Muscle of leg (tissue), 11 donors: Measurements from ENCODE around the gene GPS1. TPM values are rescaled to one million over a fixed set of nuclear protein-coding genes. Genes with fewer than 3 reads are reported as not detected.
A peak's percentile ranks its signal among the peaks of the same experiment; 100 is the strongest.

Experiments
- DNase-seq: peaks from one replicate; pipeline ENCODE4 v3.0.0; 2013
- H3K27ac ChIP-seq: one replicate; pipeline ENCODE4 v1.5.1; 2013; ENCODE audit warnings: mild to moderate bottlenecking, low read length, control low read depth
- H3K27me3 ChIP-seq: one replicate; pipeline ENCODE4 v1.6.1; 2013; ENCODE audit warnings: low read length; ENCODE audit not compliant: control insufficient read depth, insufficient read depth
- H3K36me3 ChIP-seq: one replicate; pipeline ENCODE4 v1.6.1; 2013; ENCODE audit warnings: low read length; ENCODE audit not compliant: control insufficient read depth, insufficient read depth
- H3K4me1 ChIP-seq: one replicate; pipeline ENCODE4 v1.6.1; 2013; ENCODE audit warnings: low read length; ENCODE audit not compliant: control insufficient read depth, insufficient read depth
- H3K4me3 ChIP-seq: one replicate; pipeline ENCODE4 v1.5.1; 2013; ENCODE audit warnings: low read length, control low read depth
- H3K9me3 ChIP-seq: replicated peaks from 2 replicates; pipeline ENCODE4 v1.6.1; 2013; ENCODE audit warnings: low read depth, low read length; ENCODE audit not compliant: control insufficient read depth
- WGBS: methylation state at CpG from one replicate; pipeline ENCODE4 v1.1.5; 2013; ENCODE audit warnings: missing lambda C conversion rate; ENCODE audit not compliant: insufficient coverage; 5-methylcytosine and 5-hydroxymethylcytosine counted together
- polyA plus RNA-seq, 8 donors: library from polyadenylated mRNA; unstranded; fragments of 120-200 nt; gene quantifications; one replicate each; pipeline versions ENCODE4 v1.2.1 to v1.2.3, GENCODE V29; 2013; ENCODE audit warnings: inconsistent platforms in 1 of 8, low replicate concordance in 1 of 8; ENCODE audit not compliant: insufficient read length in 8 of 8, insufficient read depth in 1 of 8
- total RNA-seq: library from RNA; stranded (reverse); fragments of 120-200 nt; gene quantifications from one replicate; pipeline ENCODE4 v1.2.4, GENCODE V29; 2013

GPS1 gene
- total and polyA plus RNA-seq, 9 donors: 68.1 to 87.7 (median 76.7) TPM

DNA sequence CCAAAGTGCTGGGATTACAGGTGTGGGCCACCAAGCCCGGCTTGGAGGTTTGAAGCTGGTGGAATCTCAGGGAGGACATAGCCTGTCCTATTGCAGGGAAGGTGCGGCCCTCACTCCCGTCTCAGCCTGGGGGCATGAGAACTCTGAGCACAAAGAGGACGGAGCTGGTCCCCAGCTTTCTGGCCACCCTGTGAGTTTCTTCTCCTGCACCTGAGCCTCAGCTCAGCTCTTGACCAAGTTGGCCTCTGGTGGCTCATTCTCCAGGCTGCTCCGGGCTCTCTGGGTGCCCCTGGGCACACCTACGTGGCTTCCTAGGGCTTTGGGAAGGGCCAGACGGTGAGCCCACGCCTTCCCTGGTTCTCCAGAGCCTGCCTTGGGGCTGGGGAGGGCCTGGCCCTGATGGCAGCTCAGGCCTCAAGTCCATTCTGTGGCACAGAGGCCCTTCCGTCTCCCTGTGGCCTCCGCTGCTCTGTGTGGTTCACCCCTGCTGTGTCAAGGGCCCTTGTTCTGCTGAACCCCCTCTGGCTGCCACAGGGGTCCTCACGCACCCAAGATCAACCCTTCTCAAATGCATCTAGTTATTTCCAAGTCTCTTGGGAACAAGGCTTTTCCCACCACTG, 53.2 kb downstream of the GPS1 start:
- Histone ChIP-seq H3K4me1 (peaks cover 64% of the 10 kb centered on the region), H3K27me3 (no peaks in the 10 kb centered on the region), H3K27ac (peak overlapping the region; percentile 20), H3K4me3 (no peak overlapping the region), H3K36me3 (peaks cover 16% of the 10 kb centered on the region), H3K9me3 (no peaks in the 10 kb centered on the region)
- 92% methylated on average over 11 of the region's 11 CpGs for WGBS
- no peak for DNase-seq

DNA sequence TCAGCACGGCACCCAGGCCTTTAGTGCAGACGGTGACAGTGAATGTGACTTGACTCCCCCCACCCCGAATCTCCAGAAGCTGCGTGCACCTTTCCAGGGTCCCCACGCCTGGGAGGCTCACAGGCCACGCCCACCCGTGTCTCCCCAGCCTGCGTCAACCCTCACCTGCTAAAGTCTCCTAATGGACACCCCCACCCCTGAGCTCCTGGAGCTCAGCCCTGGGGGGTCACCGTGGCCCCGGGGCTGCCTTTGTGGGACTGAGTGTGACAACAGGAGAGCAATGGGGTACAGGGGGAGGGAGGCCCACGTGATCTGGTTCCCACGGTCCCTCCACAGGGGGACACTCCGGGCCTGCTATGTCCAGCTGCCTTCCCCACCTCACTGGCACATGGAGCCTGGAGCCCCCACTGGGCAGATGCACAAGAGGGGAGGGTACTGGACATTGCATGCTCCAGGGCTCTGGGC, 53.8 kb downstream of the GPS1 start:
- WGBS: 93% methylated on average over 4 of the region's 13 CpGs
- Histone ChIP-seq H3K27me3 (no peaks in the 10 kb centered on the region), H3K4me3 (no peak overlapping the region), H3K27ac (no peak overlapping the region), H3K9me3 (no peaks in the 10 kb centered on the region), H3K4me1 (peaks cover 63% of the 10 kb centered on the region), H3K36me3 (peaks cover 14% of the 10 kb centered on the region)
- no peak for DNase-seq

DNA sequence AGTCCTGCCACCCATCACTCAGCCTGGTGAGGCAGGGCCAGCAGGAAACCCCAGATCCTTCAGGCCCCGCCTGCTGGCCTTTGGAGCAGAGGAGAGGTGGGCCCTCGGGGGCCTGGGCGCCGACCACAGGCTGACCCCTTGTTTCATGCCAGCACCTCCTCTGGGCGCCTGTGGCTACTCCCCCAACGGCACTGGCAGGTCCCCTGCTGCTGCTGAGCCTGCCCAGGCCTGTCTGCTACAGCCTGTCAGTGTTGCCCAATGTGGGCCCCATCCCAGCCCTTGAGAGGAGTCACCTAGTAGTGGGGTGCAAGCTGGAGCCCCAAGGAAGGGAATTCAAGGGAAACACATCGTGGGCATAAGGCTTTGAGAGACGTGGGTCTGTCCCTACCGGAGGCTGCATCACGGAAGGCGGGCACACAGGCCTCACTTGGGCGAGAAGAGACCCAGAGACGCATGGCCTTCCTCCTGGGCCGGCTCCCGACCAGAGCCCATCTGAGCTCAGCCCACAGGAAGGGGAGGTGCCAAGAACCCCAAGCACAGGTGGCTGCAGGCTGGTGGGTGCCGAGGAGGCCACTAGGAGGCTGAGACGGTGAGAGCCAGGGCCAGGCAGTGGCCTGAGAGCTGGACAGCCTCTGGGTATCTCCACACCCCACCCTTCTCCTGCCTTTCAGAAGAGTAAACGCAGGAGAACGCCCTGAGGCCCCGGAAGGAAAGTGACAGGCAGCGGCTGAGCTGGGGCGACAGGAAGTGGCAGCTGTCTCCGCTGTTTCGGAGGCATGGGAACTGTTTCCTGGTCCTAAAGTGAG, 54.4 kb downstream of the GPS1 start:
- peak overlapping the region; percentile 86 for H3K27ac ChIP-seq
- peaks cover 63% of the 10 kb centered on the region for H3K4me1 ChIP-seq
- WGBS: 31% methylated on average over 23 of the region's 24 CpGs
- DNase-seq: peak; percentile 68
- no peaks in the 10 kb centered on the region for H3K27me3 ChIP-seq
- peak overlapping the region; percentile 29 for H3K4me3 ChIP-seq
- peaks cover 8% of the 10 kb centered on the region for H3K36me3 ChIP-seq
- H3K9me3 ChIP-seq: no peaks in the 10 kb centered on the region

DNA sequence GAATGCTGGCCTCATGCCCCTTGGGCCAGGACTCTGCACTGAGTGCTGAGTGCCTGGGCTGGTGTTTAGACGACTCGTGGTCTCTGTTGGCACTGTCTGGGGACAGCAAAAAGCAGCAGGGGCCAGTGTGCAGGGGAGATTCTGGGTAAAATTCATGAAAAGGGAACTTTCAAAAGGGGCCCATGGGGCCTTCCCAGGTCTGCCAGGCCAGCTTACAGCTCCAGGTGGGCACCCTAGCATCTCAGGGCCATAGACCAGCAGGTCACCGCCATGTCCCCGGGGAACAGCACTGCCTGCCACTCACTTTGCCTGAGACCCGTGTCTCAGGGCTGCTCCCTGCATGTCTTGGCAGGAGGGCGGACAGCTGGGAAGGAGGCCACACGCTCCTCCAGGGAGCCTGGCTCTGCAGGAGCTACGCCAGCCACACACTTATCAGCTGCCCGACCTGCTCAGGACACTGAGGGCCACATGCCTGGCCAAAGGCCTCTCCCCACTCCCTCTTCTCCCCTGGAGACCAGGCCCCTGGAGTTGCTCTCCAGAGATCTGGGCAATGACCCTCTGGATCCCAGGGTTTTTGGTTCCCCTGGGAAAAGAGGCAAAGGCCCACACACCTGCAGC, 55.1 kb downstream of the GPS1 start:
- peak overlapping the region; percentile 86 for H3K27ac ChIP-seq
- H3K4me1 ChIP-seq: peaks cover 58% of the 10 kb centered on the region
- 36% methylated on average over 9 of the region's 9 CpGs for WGBS
- peak overlapping the region; percentile 29 for H3K4me3 ChIP-seq
- peak; percentile 61 for DNase-seq
- no peaks in the 10 kb centered on the region for H3K27me3 ChIP-seq
- H3K36me3 ChIP-seq: peaks cover under 1% of the 10 kb centered on the region
- H3K9me3 ChIP-seq: no peaks in the 10 kb centered on the region

Other genes starting within 250 kb of the GPS1 start
- gene GCGR, start 247.7 kb upstream of the GPS1 start, total RNA-seq: not detected
- under 1 TPM in 4 of 8 donors, not detected in 4; 0.10 to 0.21 (median 0.18) TPM for gene GCGR, start 247.7 kb upstream of the GPS1 start, polyA plus RNA-seq
- 113 TPM for gene MCRIP1, start 218.6 kb upstream of the GPS1 start, total RNA-seq
- gene MCRIP1, start 218.6 kb upstream of the GPS1 start, polyA plus RNA-seq: 100 to 1,000 TPM; 123 to 147 (median 134) TPM
- gene PPP1R27, start 216.8 kb upstream of the GPS1 start, total RNA-seq: 43.4 TPM
- gene PPP1R27, start 216.8 kb upstream of the GPS1 start, polyA plus RNA-seq: 10 to 100 TPM; 14.6 to 57.4 (median 28.8) TPM
- gene P4HB, start 191.4 kb upstream of the GPS1 start, total RNA-seq: 385 TPM
- 100 to 1,000 TPM; 383 to 577 (median 450) TPM for gene P4HB, start 191.4 kb upstream of the GPS1 start, polyA plus RNA-seq
- gene ARHGDIA, start 180.6 kb upstream of the GPS1 start, total RNA-seq: 86.0 TPM
- 100 to 1,000 TPM; 145 to 236 (median 190) TPM for gene ARHGDIA, start 180.6 kb upstream of the GPS1 start, polyA plus RNA-seq
- gene ALYREF, start 160.3 kb upstream of the GPS1 start, total RNA-seq: 72.6 TPM
- 10 to 100 TPM; 56.0 to 80.0 (median 70.8) TPM for gene ALYREF, start 160.3 kb upstream of the GPS1 start, polyA plus RNA-seq
- gene ANAPC11, start 160.2 kb upstream of the GPS1 start, total RNA-seq: 113 TPM
- 100 to 1,000 TPM; 104 to 140 (median 113) TPM for gene ANAPC11, start 160.2 kb upstream of the GPS1 start, polyA plus RNA-seq
- 2.0 TPM for gene NPB, start 149.7 kb upstream of the GPS1 start, total RNA-seq
- gene NPB, start 149.7 kb upstream of the GPS1 start, polyA plus RNA-seq: under 1 TPM; 0.22 to 0.82 (median 0.66) TPM
- gene PCYT2, start 140.5 kb upstream of the GPS1 start, total RNA-seq: 9.0 TPM
- 10 to 100 TPM in 6 of 8 donors, 1 to 10 TPM in 2; 9.4 to 12.6 (median 11.2) TPM for gene PCYT2, start 140.5 kb upstream of the GPS1 start, polyA plus RNA-seq
- gene SIRT7, start 133.7 kb upstream of the GPS1 start, total RNA-seq: 6.0 TPM
- gene SIRT7, start 133.7 kb upstream of the GPS1 start, polyA plus RNA-seq: 1 to 10 TPM; 6.5 to 9.7 (median 8.4) TPM
- 8.2 TPM for gene MAFG, start 124.2 kb upstream of the GPS1 start, total RNA-seq
- gene MAFG, start 124.2 kb upstream of the GPS1 start, polyA plus RNA-seq: 10 to 100 TPM; 11.7 to 18.1 (median 16.7) TPM
- gene PYCR1, start 114.6 kb upstream of the GPS1 start, total RNA-seq: 78.9 TPM
- gene PYCR1, start 114.6 kb upstream of the GPS1 start, polyA plus RNA-seq: 100 to 1,000 TPM in 2 of 8 donors, 10 to 100 TPM in 6; 58.4 to 107 (median 80.3) TPM
- 24.1 TPM for gene MYADML2, start 104.7 kb upstream of the GPS1 start, total RNA-seq
- gene MYADML2, start 104.7 kb upstream of the GPS1 start, polyA plus RNA-seq: 10 to 100 TPM; 11.3 to 23.1 (median 20.0) TPM
- 4.1 TPM for gene NOTUM, start 90.7 kb upstream of the GPS1 start, total RNA-seq
- 1 to 10 TPM; 2.8 to 7.6 (median 3.3) TPM for gene NOTUM, start 90.7 kb upstream of the GPS1 start, polyA plus RNA-seq
- 28.7 TPM for gene ASPSCR1, start 74.3 kb upstream of the GPS1 start, total RNA-seq
- gene ASPSCR1, start 74.3 kb upstream of the GPS1 start, polyA plus RNA-seq: 10 to 100 TPM; 22.5 to 35.9 (median 26.6) TPM
- 44.8 TPM for gene CENPX, start 29.0 kb upstream of the GPS1 start, total RNA-seq
- 10 to 100 TPM; 33.4 to 41.0 (median 38.4) TPM for gene CENPX, start 29.0 kb upstream of the GPS1 start, polyA plus RNA-seq
- 9.1 TPM for gene LRRC45, start 28.6 kb upstream of the GPS1 start, total RNA-seq
- 10 to 100 TPM in 4 of 8 donors, 1 to 10 TPM in 4; 8.4 to 12.3 (median 10.3) TPM for gene LRRC45, start 28.6 kb upstream of the GPS1 start, polyA plus RNA-seq
- gene RAC3, start 20.2 kb upstream of the GPS1 start, total RNA-seq: 11.2 TPM
- 10 to 100 TPM in 5 of 8 donors, 1 to 10 TPM in 3; 7.2 to 15.3 (median 11.1) TPM for gene RAC3, start 20.2 kb upstream of the GPS1 start, polyA plus RNA-seq
- 36.0 TPM for gene DCXR, start 14.2 kb upstream of the GPS1 start, total RNA-seq
- gene DCXR, start 14.2 kb upstream of the GPS1 start, polyA plus RNA-seq: 10 to 100 TPM; 30.0 to 44.6 (median 39.2) TPM
- gene RFNG, start 87 bp upstream of the GPS1 start, total RNA-seq: 21.6 TPM
- gene RFNG, start 87 bp upstream of the GPS1 start, polyA plus RNA-seq: 10 to 100 TPM; 25.3 to 47.1 (median 31.7) TPM
- gene DUS1L, start 13.9 kb downstream of the GPS1 start, total RNA-seq: 43.6 TPM
- 10 to 100 TPM; 52.9 to 73.5 (median 59.3) TPM for gene DUS1L, start 13.9 kb downstream of the GPS1 start, polyA plus RNA-seq
- gene FASN, start 46.3 kb downstream of the GPS1 start, total RNA-seq: 15.4 TPM
- 10 to 100 TPM; 23.0 to 53.4 (median 34.9) TPM for gene FASN, start 46.3 kb downstream of the GPS1 start, polyA plus RNA-seq
- 15.7 TPM for gene CCDC57, start 160.9 kb downstream of the GPS1 start, total RNA-seq
- 10 to 100 TPM; 18.1 to 37.4 (median 30.8) TPM for gene CCDC57, start 160.9 kb downstream of the GPS1 start, polyA plus RNA-seq
- 21.9 TPM for gene SLC16A3, start 177.1 kb downstream of the GPS1 start, total RNA-seq
- gene SLC16A3, start 177.1 kb downstream of the GPS1 start, polyA plus RNA-seq: 10 to 100 TPM; 21.9 to 47.3 (median 33.4) TPM
- gene CSNK1D, start 221.8 kb downstream of the GPS1 start, total RNA-seq: 15.0 TPM
- gene CSNK1D, start 221.8 kb downstream of the GPS1 start, polyA plus RNA-seq: 10 to 100 TPM; 63.2 to 82.2 (median 73.2) TPM